Activated T-cell treated with anti-CD3 and anti-CD28 coated beads, Interleukin-2, amount 50 U/mL, for 24 hours (primary cell): ENCODE data around the gene NKD1.

Experiments used
- DNase-seq: peaks from one replicate; pipeline ENCODE4 v3.0.0-alpha.2; 2020
- H3K27ac Mint-ChIP-seq: 2 replicates; pipeline ENCODE4 v1.8.0; 2020; ENCODE audit warnings: mild to moderate bottlenecking, mixed read lengths
- H3K27me3 Mint-ChIP-seq: 2 replicates; pipeline ENCODE4 v1.8.0; 2020; ENCODE audit warnings: mixed read lengths
- H3K36me3 Mint-ChIP-seq: 2 replicates; pipeline ENCODE4 v1.8.0; 2020; ENCODE audit warnings: low read depth, mixed read lengths
- H3K4me1 Mint-ChIP-seq: 2 replicates; pipeline ENCODE4 v1.8.0; 2020; ENCODE audit warnings: low read depth, mixed read lengths
- H3K4me3 Mint-ChIP-seq: 2 replicates; pipeline ENCODE4 v1.8.0; 2020; ENCODE audit warnings: mild to moderate bottlenecking, moderate library complexity, mixed read lengths
- H3K9me3 Mint-ChIP-seq: 2 replicates; pipeline ENCODE4 v1.8.0; 2020; ENCODE audit warnings: mixed read lengths

NKD1 gene

DNA sequence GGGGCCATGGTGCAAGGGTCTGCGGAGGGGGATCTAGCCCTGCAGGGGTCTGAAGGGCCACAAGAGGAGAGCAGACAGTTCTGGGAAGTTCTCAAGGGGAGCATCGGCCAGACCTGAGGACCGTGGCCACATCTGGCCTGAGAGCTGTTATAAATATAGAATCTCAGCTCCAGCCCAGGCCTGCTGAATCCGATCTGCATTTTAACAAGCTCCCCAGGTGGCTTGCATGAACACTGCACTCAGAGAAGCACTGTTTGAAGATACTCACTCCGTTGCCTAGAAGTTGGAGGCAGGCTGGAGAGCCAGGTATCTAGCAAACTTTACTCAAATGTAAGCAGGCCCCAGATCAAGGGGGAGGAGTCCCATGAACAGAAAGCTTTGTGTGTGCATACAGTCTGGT is 61.3 kb downstream of the NKD1 start:
- H3K36me3 Mint-ChIP-seq: no peaks in the 10 kb centered on the region
- H3K27me3 Mint-ChIP-seq: no peaks in the 10 kb centered on the region
- no peak overlapping the region for H3K27ac Mint-ChIP-seq
- no peaks in the 10 kb centered on the region for H3K9me3 Mint-ChIP-seq
- no peak overlapping the region for H3K4me3 Mint-ChIP-seq
- H3K4me1 Mint-ChIP-seq: peaks cover 10% of the 10 kb centered on the region
- no peak for DNase-seq

DNA sequence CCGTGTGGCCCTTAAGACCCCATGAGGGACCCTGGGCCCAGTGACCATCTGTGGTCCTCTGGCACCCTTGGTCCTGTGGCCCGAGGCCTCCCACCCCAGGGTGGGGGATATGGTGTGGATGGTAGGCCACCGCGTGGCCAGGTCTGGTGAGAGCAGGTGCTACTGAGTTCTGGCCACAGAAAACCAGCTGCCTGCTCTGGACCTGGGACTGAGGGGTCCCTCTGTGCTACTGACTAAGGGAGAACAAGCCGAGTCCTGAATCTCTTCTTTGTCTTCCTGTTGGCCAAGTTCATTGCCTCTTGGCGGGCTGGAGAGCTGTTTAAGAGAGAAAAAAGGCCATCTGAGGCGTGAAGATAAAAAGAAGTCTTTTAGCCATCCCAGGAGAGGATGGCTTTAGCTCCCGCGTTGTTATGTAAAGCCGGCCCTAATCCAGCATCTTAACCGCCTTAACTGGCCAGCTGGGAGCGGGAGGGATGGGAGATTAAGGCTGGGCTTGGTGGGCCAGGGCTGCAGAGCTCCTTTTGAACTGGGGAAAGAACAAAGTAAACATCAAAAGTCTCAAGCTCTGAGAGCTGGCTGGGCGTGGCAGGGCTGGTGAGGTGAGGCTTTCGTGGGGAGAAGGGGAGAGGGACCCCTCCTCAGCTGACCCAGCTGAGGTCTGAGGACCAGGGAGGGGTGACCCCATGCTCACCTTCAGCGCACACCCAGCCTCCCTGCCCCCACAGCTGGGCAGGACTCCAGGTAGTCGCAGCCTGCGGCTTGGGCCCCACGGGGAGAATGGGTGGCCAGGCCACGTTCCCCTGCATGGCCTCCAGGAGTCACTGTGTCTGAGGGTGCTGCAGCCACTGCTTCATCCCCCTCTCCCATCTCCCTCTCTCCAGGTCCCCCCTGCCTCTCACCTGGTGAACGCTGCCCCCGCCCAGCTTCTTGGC is 62.4 kb downstream of the NKD1 start:
- peaks cover 10% of the 10 kb centered on the region for H3K4me1 Mint-ChIP-seq
- H3K4me3 Mint-ChIP-seq: no peak overlapping the region
- DNase-seq: no peak
- no peaks in the 10 kb centered on the region for H3K27me3 Mint-ChIP-seq
- no peaks in the 10 kb centered on the region for H3K36me3 Mint-ChIP-seq
- H3K27ac Mint-ChIP-seq: no peak overlapping the region
- no peaks in the 10 kb centered on the region for H3K9me3 Mint-ChIP-seq

DNA sequence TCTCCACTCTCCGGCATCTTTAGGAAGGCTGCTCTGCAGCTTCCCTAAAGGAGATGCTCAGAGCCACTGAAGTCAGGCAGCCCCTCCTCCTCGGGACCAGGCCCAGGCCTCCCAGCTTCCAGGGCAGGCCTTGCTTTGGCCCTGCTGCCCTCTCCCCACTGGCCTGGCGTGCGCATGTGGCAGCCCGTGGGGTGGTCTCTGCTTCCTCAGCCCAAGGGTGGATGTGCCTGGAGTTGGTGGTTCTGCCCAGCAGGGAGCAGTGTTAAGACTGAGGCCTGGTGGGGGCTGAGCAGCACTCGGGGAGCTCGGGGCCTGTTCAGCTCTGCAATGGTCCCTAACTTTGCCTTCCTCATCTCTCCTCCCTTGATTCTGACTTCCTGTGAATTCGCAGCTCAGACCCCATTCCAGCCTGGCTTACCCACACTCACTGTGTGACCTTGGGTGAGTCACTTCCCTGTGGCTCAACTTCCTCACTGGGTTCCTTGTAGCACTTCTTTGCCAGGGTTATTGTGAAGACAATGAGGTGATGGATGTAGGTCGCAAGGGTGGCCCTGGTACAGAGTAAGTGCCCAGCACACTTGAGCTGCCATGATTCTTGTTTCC is 63.2 kb downstream of the NKD1 start:
- Mint-ChIP-seq H3K9me3 (no peaks in the 10 kb centered on the region), H3K4me3 (no peak overlapping the region), H3K4me1 (peaks cover 14% of the 10 kb centered on the region), H3K27ac (no peak overlapping the region), H3K36me3 (no peaks in the 10 kb centered on the region), H3K27me3 (no peaks in the 10 kb centered on the region)
- no peak for DNase-seq

DNA sequence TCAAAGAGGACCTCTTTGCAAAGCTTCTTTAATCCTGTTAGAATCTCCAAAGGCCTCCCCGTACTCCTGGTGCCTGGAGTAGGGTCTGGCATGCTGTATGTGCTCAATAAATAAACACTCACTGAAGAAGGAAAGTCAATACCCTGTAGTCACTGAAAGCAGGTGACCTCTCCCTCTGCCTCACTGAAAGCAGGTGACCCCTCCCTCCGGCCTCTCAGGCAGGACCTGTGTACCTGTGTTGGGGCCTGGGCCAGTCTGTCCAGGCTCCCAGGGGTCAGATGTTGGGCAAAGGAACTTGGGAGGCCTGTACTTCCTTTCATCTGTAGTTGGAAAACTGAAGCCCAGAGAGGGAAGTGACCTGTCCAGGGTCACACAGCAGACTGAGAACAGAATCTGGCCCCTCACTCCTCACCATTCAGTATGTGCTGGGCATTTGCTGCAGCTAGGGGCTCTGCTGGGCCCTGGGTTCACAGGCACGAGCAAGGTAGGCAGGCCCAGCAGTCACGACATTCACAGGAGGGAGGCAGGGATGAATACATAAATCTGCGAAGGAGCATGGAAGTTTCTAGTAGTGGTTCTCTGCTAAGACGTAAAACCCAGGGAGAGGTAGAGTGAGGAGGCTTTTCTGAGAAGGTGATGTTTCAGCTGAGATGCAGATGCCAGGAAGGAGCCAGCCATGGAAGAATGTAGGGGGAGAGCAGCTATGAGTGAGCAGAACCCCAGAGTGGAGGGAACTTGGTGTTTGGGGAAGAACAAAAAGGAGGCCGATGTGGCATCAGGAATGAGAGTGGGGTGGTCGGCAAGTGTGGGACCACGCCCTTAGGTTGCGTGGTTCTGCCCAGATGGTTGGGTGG is 64.0 kb downstream of the NKD1 start:
- H3K4me3 Mint-ChIP-seq: no peak overlapping the region
- no peaks in the 10 kb centered on the region for H3K36me3 Mint-ChIP-seq

DNA sequence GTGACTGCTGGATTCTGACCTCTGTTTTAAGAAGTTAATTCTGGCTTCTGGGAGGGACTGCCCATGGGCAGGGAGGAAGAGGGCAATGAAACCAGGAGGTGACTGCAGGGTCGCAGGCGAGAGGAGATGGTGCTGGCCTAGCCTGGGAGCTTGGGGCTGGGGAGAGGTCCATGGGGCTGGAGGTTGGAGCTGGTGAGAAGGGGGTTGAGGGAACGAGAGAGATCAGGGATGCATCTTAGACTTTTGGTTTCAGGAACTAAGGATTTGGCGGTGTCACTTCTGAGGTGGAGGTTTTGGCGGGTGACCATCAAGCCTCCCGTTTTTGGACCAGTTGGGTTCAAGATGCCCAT is 64.6 kb downstream of the NKD1 start:
- Mint-ChIP-seq H3K9me3 (no peaks in the 10 kb centered on the region), H3K27me3 (no peaks in the 10 kb centered on the region), H3K27ac (peak overlapping the region; percentile 23), H3K4me3 (no peak overlapping the region), H3K36me3 (no peaks in the 10 kb centered on the region), H3K4me1 (peaks cover 25% of the 10 kb centered on the region)
- no peak for DNase-seq

More for the DNA sequence above, 64.0 kb downstream of the NKD1 start:
- Mint-ChIP-seq H3K9me3 (no peaks in the 10 kb centered on the region), H3K4me1 (peaks cover 21% of the 10 kb centered on the region), H3K27me3 (no peaks in the 10 kb centered on the region), H3K27ac (peak overlapping the region; percentile 23)
- no peak for DNase-seq

DNA sequence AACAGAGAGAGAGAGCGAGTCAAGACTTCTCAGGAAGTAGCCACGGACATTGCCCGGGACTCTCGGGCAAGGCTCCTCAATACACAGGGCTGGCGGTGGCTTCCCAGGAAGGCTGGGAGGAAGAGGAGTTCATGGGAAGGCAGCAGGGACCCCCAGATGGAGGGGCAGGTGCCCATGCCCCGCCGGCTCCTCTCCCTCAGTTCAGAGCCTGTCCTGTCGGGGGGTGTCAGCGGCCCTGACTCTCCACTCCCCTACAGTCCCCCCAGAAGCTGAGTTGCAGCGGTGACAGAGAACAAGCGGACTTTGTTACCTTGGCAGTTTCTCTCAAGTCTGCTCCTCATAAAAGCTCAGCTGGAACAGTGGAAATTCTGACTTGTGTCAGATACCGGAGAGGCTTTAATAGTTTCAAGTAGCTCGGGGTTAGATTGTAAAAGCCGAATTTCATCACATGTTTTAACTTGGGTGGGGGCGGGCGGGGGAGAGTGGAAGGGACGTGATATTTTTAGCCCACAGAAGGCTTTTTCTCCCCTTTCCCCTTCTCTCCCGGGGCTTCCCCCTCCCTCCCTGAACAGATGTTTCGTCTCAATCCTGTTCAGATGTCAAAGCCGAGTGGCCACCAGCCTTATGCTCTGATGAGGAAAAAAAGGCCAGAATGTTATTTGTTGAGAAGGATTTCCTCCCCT is 65.2 kb downstream of the NKD1 start:
- Mint-ChIP-seq H3K36me3 (no peaks in the 10 kb centered on the region), H3K9me3 (no peaks in the 10 kb centered on the region), H3K4me3 (no peak overlapping the region), H3K27me3 (no peaks in the 10 kb centered on the region), H3K4me1 (peaks cover 25% of the 10 kb centered on the region), H3K27ac (no peak overlapping the region)
- DNase-seq: no peak

DNA sequence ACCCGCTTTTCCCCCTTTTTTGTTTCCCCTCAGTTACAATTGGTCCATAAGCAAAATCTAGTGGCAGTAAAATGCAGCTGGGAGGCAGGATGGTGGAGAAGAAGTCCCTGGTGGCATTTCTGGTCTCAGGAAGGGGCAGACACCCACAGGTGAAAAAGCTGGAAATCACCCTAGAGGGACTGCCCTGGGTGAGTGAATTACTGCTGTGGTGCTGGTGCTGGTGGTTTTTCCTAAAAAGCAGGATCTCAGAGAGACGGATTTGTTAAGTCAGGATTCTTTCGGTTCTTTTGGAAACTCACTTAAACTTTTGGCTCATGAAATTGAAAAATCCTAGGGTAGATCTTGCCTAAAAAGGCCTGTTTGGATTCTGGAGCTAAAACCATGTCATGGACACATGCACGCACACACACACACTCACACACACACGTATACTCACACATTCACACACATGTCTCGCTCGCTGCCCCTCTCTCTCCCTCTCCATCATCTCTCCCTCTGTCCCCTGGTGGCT is 65.8 kb downstream of the NKD1 start:
- Mint-ChIP-seq H3K4me3 (no peak overlapping the region), H3K27ac (peak overlapping the region; percentile 2), H3K36me3 (no peaks in the 10 kb centered on the region), H3K4me1 (peaks cover 25% of the 10 kb centered on the region), H3K27me3 (no peaks in the 10 kb centered on the region), H3K9me3 (no peaks in the 10 kb centered on the region)
- no peak for DNase-seq

DNA sequence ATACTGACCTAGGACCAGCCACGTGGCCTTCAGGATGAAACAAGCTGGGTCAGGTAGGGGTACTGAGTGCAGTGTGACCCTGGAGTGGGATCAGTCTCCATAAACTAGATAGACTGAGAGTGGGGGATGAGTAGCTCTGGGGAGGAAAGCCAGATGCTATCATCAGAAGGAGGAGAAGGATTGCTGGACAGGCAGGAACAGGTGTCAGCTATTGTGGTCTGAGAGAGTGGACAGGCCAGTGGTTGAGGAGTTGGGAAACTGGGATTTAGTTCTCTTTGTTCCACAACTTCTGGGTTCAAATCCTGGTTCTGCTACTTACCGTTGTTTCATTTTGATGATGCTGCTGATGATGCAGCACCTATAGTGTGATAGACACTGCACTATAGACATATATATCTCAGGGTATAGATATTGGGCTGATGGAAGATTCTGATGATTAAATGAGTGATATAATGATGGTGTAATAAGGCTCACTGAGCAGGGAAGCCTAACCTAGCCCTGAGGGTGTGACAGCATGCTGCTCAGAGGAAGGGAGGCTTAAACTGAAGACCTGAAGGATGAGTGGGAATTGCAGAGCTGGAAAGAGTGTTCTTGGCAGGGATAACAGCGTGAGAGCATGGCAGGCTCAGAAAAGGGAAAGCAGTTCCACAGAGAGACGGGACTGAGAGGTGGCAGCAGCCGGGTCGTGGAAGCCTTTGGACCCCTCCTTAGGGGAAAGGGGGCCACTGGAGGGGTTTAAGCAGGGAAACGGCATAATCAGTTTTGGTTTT is 66.9 kb downstream of the NKD1 start:
- Mint-ChIP-seq H3K4me3 (no peak overlapping the region), H3K9me3 (no peaks in the 10 kb centered on the region), H3K27me3 (no peaks in the 10 kb centered on the region), H3K4me1 (peaks cover 25% of the 10 kb centered on the region), H3K36me3 (no peaks in the 10 kb centered on the region), H3K27ac (no peak overlapping the region)
- no peak for DNase-seq

DNA sequence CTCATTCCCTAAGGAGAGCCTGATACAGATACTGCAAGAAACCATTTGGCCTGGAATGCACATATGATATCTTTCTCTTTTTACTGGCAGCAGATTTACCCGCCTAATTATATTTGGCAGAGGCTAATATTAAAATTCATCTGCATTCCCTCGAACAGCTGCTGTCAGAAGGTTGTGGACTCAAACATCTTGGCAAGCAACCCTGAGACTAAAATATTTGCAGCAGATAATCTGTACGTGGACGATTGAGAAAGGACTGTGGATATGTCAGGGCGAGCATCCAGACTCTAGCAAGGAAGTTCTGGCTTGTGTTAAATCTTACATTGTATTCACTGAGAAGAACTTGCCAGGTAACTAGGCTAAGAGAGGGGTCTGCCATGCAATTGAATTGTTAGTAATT is 67.7 kb downstream of the NKD1 start:
- Mint-ChIP-seq H3K36me3 (no peaks in the 10 kb centered on the region), H3K4me3 (no peak overlapping the region), H3K27me3 (no peaks in the 10 kb centered on the region), H3K9me3 (no peaks in the 10 kb centered on the region), H3K4me1 (peaks cover 22% of the 10 kb centered on the region), H3K27ac (no peak overlapping the region)
- no peak for DNase-seq

DNA sequence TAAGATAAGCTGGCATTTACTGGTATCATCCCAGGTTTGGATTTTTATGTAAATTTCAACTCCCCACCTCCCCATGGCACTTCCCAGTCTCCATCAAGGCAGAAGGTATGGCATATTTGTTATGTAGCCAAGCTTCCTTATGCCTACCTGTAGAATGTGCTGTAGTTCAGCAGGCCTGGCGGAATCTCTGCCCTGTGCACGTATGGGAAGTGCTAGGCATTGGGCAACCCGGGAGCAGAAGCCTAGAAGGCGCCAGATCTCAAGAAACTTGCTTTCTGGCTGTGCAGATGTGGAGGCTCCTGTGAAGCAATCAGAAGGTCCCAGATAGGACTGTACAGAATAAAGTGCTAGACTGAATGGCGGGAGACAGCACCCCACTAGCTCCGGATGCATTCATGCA is 68.2 kb downstream of the NKD1 start:
- DNase-seq: no peak
- Mint-ChIP-seq H3K9me3 (no peaks in the 10 kb centered on the region), H3K27me3 (no peaks in the 10 kb centered on the region), H3K4me3 (no peak overlapping the region), H3K27ac (no peak overlapping the region), H3K36me3 (no peaks in the 10 kb centered on the region), H3K4me1 (peaks cover 22% of the 10 kb centered on the region)

DNA sequence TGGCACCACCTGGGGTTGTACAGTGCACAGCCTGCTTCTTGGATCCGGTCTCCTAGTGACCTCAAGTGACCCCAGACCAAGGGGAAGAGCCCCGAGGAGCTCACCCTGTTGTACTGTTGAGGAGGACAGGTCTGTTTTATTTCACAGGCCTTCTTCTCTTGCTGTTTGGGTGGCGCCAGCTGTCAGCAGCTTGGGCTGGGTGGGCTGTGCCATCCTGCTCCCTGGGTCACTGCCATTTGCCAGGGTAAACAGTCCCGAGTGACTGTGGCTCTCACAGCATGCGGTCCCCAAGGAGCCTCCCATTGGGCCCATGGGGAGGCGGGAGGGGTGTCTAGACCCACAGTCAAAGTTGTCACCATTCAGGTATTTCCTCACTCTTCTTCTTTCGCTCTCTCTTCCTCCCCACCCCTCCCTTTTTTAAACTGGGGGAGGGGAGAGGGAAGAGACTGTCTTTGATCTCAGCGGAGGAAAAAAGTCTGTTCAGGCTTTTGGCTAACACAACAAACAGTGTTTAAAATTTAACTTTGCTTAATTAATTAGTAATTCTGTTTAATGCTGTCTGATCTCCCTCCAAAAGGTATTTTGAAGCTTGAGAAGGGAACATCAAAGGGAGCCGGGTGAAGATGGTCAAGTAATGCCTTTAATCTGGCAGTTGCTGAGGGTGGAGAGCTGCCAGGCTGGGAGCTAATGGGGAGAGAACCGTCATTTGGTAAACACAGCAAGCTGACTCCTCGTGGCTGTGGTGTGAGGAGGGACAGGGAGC is 68.9 kb downstream of the NKD1 start:
- Mint-ChIP-seq H3K27ac (peak overlapping the region; percentile 0), H3K27me3 (no peaks in the 10 kb centered on the region), H3K4me3 (no peak overlapping the region), H3K4me1 (peaks cover 17% of the 10 kb centered on the region), H3K9me3 (no peaks in the 10 kb centered on the region), H3K36me3 (no peaks in the 10 kb centered on the region)
- no peak for DNase-seq

DNA sequence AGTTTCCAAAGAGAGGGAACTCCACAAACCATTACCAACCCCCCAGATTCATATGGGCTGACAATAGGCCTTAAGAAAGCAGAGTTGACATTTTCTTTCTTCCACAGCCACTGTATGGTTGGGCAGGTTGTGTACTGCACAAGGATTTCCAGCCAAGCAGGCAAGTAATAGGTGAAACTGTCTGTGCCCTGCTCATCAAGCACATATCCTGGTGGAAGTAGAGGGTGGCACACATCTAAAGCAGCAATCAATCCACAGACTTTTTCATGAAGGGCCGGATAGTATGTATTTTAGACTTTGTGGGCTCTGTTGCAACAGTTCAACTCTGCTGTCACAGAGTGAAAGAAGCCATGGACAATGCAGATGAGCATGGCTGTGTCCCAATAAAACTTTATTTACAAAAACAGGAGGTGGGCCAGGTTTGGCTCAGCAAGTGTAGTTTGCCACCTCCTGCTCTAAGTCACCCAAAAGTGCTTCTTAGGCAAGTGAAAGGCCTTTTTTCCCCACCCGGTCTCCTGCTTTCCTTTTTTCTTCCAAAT is 69.5 kb downstream of the NKD1 start:
- no peak for DNase-seq
- Mint-ChIP-seq H3K27me3 (no peaks in the 10 kb centered on the region), H3K4me3 (no peak overlapping the region), H3K27ac (no peak overlapping the region), H3K36me3 (no peaks in the 10 kb centered on the region), H3K9me3 (no peaks in the 10 kb centered on the region), H3K4me1 (peaks cover 19% of the 10 kb centered on the region)
